ENCODE data around the gene ENOX2. TPM values are rescaled to one million over a fixed set of nuclear protein-coding genes. Genes with fewer than 3 reads are reported as not detected.

Gene ENOX2
- total RNA-seq, 1 experiment from 2014 or later = 12.9 TPM

DNA sequence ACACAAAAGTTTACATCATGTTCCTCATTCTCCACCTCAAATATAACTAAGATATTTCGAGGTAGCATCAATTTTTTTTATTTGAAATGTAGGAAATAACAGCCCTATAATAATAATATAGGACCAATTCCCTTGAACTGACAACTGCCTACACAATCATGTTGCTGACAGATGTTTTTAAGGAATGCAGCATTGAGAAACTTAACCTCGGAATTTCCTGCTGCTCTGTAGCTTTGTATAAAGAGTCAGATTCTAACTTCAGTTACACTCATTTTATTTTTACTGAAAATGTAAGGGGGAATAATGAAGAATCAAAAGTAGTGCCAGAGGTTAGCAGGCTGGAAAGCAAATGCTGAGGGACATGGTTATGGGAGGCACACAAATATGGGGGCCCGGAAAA, 265.4 kb downstream of the ENOX2 start:
- Histone ChIP-seq H3K36me3 (ENCODE audit: control insufficient read depth in 1 of 2, insufficient read depth in 2 of 2, low read length in 2 of 2) (no peaks in the 10 kb centered on the region), H2AFZ (ENCODE audit: low read depth, low read length, poor library complexity, severe bottlenecking) (no peak overlapping the region), H3K9me3 (ENCODE audit: control insufficient read depth in 1 of 2, insufficient read depth in 1 of 2, low read depth in 1 of 2, low read length in 2 of 2) (no peaks in the 10 kb centered on the region), H3K9ac (ENCODE audit: low read length) (no peak overlapping the region), H4K20me1 (ENCODE audit: insufficient read depth) (no peaks in the 10 kb centered on the region), H3K4me2 (ENCODE audit: low read length) (no peak overlapping the region), H3K9me2 (ENCODE audit: insufficient read depth) (no peaks in the 10 kb centered on the region), H3K27me3 (ENCODE audit: insufficient read depth, low read length) (no peaks in the 10 kb centered on the region), H3K4me1 (ENCODE audit: control insufficient read depth in 1 of 2, insufficient read depth in 2 of 2, low read length in 2 of 2) (no peaks in the 10 kb centered on the region), H3K79me2 (ENCODE audit: insufficient read depth, low read length) (no peaks in the 10 kb centered on the region), H3K27ac (ENCODE audit: low read depth, low read length) (no peak overlapping the region), H3K4me3 (replicated peaks in 1 of 2; ENCODE audit: low read depth in 1 of 2, low read length in 2 of 2) (no peak overlapping the region)
- ChIA-PET RAD21 (ENCODE audit: low non-redundant PET in 1 of 2, low total read pairs in 2 of 2, uncharacterized antibody in 2 of 2, unreplicated experiment in 2 of 2) (no interaction called here), CTCF (no interaction called here), POLR2A (no interaction called here)
- TF ChIP-seq, protein P1, sequence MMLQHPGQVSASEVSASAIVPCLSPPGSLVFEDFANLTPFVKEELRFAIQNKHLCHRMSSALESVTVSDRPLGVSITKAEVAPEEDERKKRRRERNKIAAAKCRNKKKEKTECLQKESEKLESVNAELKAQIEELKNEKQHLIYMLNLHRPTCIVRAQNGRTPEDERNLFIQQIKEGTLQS (IDR thresholded peaks at IDR 0.05) = no peak
- TF ChIP-seq EZH2phosphoT487 (IDR thresholded peaks at IDR 0.05; ENCODE audit: borderline replicate concordance) (no peak), CEBPB (IDR thresholded peaks at IDR 0.05; ENCODE audit: low read depth) (no peak), YY1 (IDR thresholded peaks at IDR 0.05; ENCODE audit: extremely low read depth, insufficient replicate concordance, low read depth, low read length) (no peak)
- ATAC-seq (no peak), DNase-seq (ENCODE audit: low read depth, low spot score) (no peak)
- no TSS peak for BruUV-seq (replicated peaks)
- intact Hi-C loops (cut with micrococcal nuclease) = no loop called here

DNA sequence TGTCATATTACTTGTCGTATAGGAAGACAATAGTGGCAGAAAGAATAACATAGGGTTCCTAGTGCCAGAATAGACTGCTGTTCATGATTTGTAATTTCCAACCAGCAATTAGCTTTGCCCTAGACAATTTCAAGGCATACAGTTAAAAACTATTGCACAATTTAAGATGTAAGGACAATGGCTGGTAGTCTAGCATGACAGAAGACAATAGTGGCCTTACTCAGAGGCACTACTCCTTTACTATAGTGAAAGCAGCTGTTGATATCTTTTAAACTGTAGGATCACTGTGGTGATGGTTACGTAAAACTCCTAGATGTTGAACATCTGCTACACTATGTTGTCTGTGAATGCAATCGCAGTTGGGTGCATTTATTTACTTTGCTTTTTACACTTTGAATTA, 266.7 kb downstream of the ENOX2 start:
- Histone ChIP-seq H3K9me3 (ENCODE audit: control insufficient read depth in 1 of 2, insufficient read depth in 1 of 2, low read depth in 1 of 2, low read length in 2 of 2) (no peaks in the 10 kb centered on the region), H3K27ac (ENCODE audit: low read depth, low read length) (no peak overlapping the region), H3K4me1 (ENCODE audit: control insufficient read depth in 1 of 2, insufficient read depth in 2 of 2, low read length in 2 of 2) (no peaks in the 10 kb centered on the region), H3K79me2 (ENCODE audit: insufficient read depth, low read length) (no peaks in the 10 kb centered on the region), H3K9ac (ENCODE audit: low read length) (no peak overlapping the region), H3K36me3 (ENCODE audit: control insufficient read depth in 1 of 2, insufficient read depth in 2 of 2, low read length in 2 of 2) (no peaks in the 10 kb centered on the region), H4K20me1 (ENCODE audit: insufficient read depth) (no peaks in the 10 kb centered on the region), H2AFZ (ENCODE audit: low read depth, low read length, poor library complexity, severe bottlenecking) (no peak overlapping the region), H3K9me2 (ENCODE audit: insufficient read depth) (no peaks in the 10 kb centered on the region), H3K4me3 (replicated peaks in 1 of 2; ENCODE audit: low read depth in 1 of 2, low read length in 2 of 2) (no peak overlapping the region), H3K27me3 (ENCODE audit: insufficient read depth, low read length) (no peaks in the 10 kb centered on the region), H3K4me2 (ENCODE audit: low read length) (no peak overlapping the region)
- RAD21 ChIA-PET (ENCODE audit: low non-redundant PET in 1 of 2, low total read pairs in 2 of 2, uncharacterized antibody in 2 of 2, unreplicated experiment in 2 of 2) = no interaction called here
- BruUV-seq (replicated peaks) = no TSS peak
- no peak for DNase-seq (ENCODE audit: low read depth, low spot score)
- POLR2A ChIA-PET = no interaction called here
- intact Hi-C loops (cut with micrococcal nuclease) = no loop called here
- no peak for ATAC-seq
- TF ChIP-seq ELF1 (IDR thresholded peaks at IDR 0.05; ENCODE audit: borderline replicate concordance, low read depth) = no peak
- TF ChIP-seq FOSL1 (IDR thresholded peaks at IDR 0.05; ENCODE audit: low read depth) = no peak
- TF ChIP-seq POLR2A (IDR thresholded peaks at IDR 0.05; ENCODE audit: borderline replicate concordance, extremely low read depth, insufficient read depth, insufficient read length) = no peak
- CTCF ChIA-PET = no interaction called here

All from HCT116 (cell line).